IPS DF 6.9 (cell line): ENCODE measurements around the gene FERMT3.
"Not testable (repeated sequence)": the region's sequence is repeated elsewhere in the genome, so short reads cannot be mapped to it uniquely, and the experiment has no call there.

ENCODE experiments used
- DNase-seq: peaks from one replicate; pipeline ENCODE4 v3.0.0-alpha.2; 2013; ENCODE audit warnings: low read depth, low spot score
- H3K27ac ChIP-seq: one replicate; pipeline ENCODE4 v1.5.1; 2013; ENCODE audit warnings: low read length, control low read depth
- H3K27me3 ChIP-seq: 2 replicates; pipeline ENCODE4 v1.6.1; 2013; ENCODE audit warnings: mild to moderate bottlenecking, low read length; ENCODE audit not compliant: control insufficient read depth, insufficient read depth
- H3K36me3 ChIP-seq: 2 replicates; pipeline ENCODE4 v1.6.1; 2013; ENCODE audit warnings: low read length; ENCODE audit not compliant: control insufficient read depth, insufficient read depth
- H3K4me1 ChIP-seq: 2 replicates; pipeline ENCODE4 v1.6.1; 2013; ENCODE audit warnings: low read length; ENCODE audit not compliant: control insufficient read depth, insufficient read depth
- H3K4me3 ChIP-seq: 2 replicates; pipeline ENCODE4 v1.5.1; 2013; ENCODE audit warnings: mild to moderate bottlenecking, low read length
- H3K9me3 ChIP-seq: 2 replicates; pipeline ENCODE4 v1.6.1; 2013; ENCODE audit warnings: low read length, inconsistent platforms; ENCODE audit not compliant: control insufficient read depth, insufficient read depth
- WGBS: extraction: QIAGEN DNeasy Blood & Tissue Kit; methylation state at CpG from one replicate; pipeline ENCODE4 v1.1.7; 2013; ENCODE audit warnings: mixed read lengths, missing lambda C conversion rate; ENCODE audit not compliant: insufficient read length, insufficient coverage; 5-methylcytosine and 5-hydroxymethylcytosine counted together

The FERMT3 gene

GRCh38 chr11:64244107-64244506, 37.6 kb downstream of the FERMT3 start:
- Histone ChIP-seq H3K4me3 (no peak overlapping the region), H3K27ac (no peak overlapping the region), H3K9me3 (no peaks in the 10 kb centered on the region), H3K4me1 (peaks cover 12% of the 10 kb centered on the region), H3K27me3 (no peaks in the 10 kb centered on the region), H3K36me3 (peaks cover 11% of the 10 kb centered on the region; the same call in 1 of the 2 replicates)
- DNase-seq, result no peak
- WGBS, result no CpG with 5 or more reads among the region's 5 CpGs

GRCh38 chr11:64244966-64245365, 38.4 kb downstream of the FERMT3 start:
- peak overlapping the region; percentile 87; the same call in 1 of the 2 replicates for H3K4me3 ChIP-seq
- H3K4me1 ChIP-seq, result peaks cover 18% of the 10 kb centered on the region
- no peak for DNase-seq
- H3K27ac ChIP-seq, result no peak overlapping the region
- no CpG with 5 or more reads among the region's 6 CpGs for WGBS
- H3K27me3 ChIP-seq, result no peaks in the 10 kb centered on the region
- no peaks in the 10 kb centered on the region for H3K9me3 ChIP-seq
- peaks cover 11% of the 10 kb centered on the region; the same call in 1 of the 2 replicates for H3K36me3 ChIP-seq

GRCh38 chr11:64245401-64245796, 38.9 kb downstream of the FERMT3 start:
- DNase-seq, result no peak
- H3K9me3 ChIP-seq, result no peaks in the 10 kb centered on the region
- no CpG with 5 or more reads among the region's 6 CpGs for WGBS
- H3K27ac ChIP-seq, result no peak overlapping the region
- no peaks in the 10 kb centered on the region for H3K27me3 ChIP-seq
- peaks cover 11% of the 10 kb centered on the region; the same call in 1 of the 2 replicates for H3K36me3 ChIP-seq
- peak overlapping the region; percentile 87 for H3K4me3 ChIP-seq
- peaks cover 18% of the 10 kb centered on the region for H3K4me1 ChIP-seq

GRCh38 chr11:64245797-64246620, 39.5 kb downstream of the FERMT3 start:
- no CpG with 5 or more reads among the region's 46 CpGs for WGBS
- peaks cover 11% of the 10 kb centered on the region; the same call in 1 of the 2 replicates for H3K36me3 ChIP-seq
- H3K4me1 ChIP-seq, result peaks cover 16% of the 10 kb centered on the region
- no peaks in the 10 kb centered on the region for H3K27me3 ChIP-seq
- H3K4me3 ChIP-seq, result peak overlapping the region; percentile 87
- DNase-seq, result no peak
- no peak overlapping the region for H3K27ac ChIP-seq
- H3K9me3 ChIP-seq, result no peaks in the 10 kb centered on the region

- Histone ChIP-seq H3K4me1 (peaks cover 16% of the 10 kb centered on the region), H3K36me3 (peaks cover 11% of the 10 kb centered on the region; the same call in 1 of the 2 replicates), H3K4me3 (peak overlapping the region; percentile 87; the same call in 1 of the 2 replicates)
- H3K27ac ChIP-seq, H3K27me3 ChIP-seq, DNase-seq, H3K9me3 ChIP-seq: not testable (repeated sequence)
- no CpG with 5 or more reads among the region's 43 CpGs for WGBS
Observed at GRCh38 chr11:64246621-64246870, 40.0 kb downstream of the FERMT3 start.

GRCh38 chr11:64246871-64247728, 40.6 kb downstream of the FERMT3 start, which contains the start of gene PPP1R14B:
TSS of gene PPP1R14B (minus strand) at chr11:64246943. CDS start at chr11:64246673, 270 bp downstream.
- peaks cover 11% of the 10 kb centered on the region; the same call in 1 of the 2 replicates for H3K36me3 ChIP-seq
- no CpG with 5 or more reads among the region's 74 CpGs for WGBS
- H3K4me3 ChIP-seq, result peak within 1 kb of the TSS; percentile 87
- DNase-seq, result no peak
- no peak within 1 kb of the TSS for H3K27ac ChIP-seq
- no peaks in the 10 kb centered on the region for H3K27me3 ChIP-seq
- peaks cover 16% of the 10 kb centered on the region for H3K4me1 ChIP-seq
- H3K9me3 ChIP-seq, result no peaks in the 10 kb centered on the region

- Histone ChIP-seq H3K27ac (no peak overlapping the region), H3K36me3 (peaks cover 11% of the 10 kb centered on the region; the same call in 1 of the 2 replicates), H3K9me3 (no peaks in the 10 kb centered on the region), H3K4me1 (peaks cover 20% of the 10 kb centered on the region), H3K4me3 (peak overlapping the region; percentile 87; the same call in 1 of the 2 replicates), H3K27me3 (no peaks in the 10 kb centered on the region)
- WGBS, result no CpG with 5 or more reads among the region's 31 CpGs
- no peak for DNase-seq
Observed at GRCh38 chr11:64247729-64248531, 41.4 kb downstream of the FERMT3 start.

GRCh38 chr11:64248578-64248977, 42.1 kb downstream of the FERMT3 start:
- no peak for DNase-seq
- H3K27me3 ChIP-seq, result no peaks in the 10 kb centered on the region
- H3K9me3 ChIP-seq, result no peaks in the 10 kb centered on the region
- WGBS, result no CpG with 5 or more reads among the region's 7 CpGs
- peaks cover 7% of the 10 kb centered on the region; the same call in 1 of the 2 replicates for H3K36me3 ChIP-seq
- no peak overlapping the region for H3K27ac ChIP-seq
- no peak overlapping the region for H3K4me3 ChIP-seq
- peaks cover 20% of the 10 kb centered on the region for H3K4me1 ChIP-seq

GRCh38 chr11:64249038-64249437, 42.5 kb downstream of the FERMT3 start:
- H3K27ac ChIP-seq, result peak overlapping the region; percentile 36
- H3K9me3 ChIP-seq, result no peaks in the 10 kb centered on the region
- peaks cover 4% of the 10 kb centered on the region; the same call in 1 of the 2 replicates for H3K36me3 ChIP-seq
- no peak for DNase-seq
- H3K27me3 ChIP-seq, result no peaks in the 10 kb centered on the region
- H3K4me3 ChIP-seq, result no peak overlapping the region
- no CpG with 5 or more reads among the region's 4 CpGs for WGBS
- H3K4me1 ChIP-seq, result peaks cover 20% of the 10 kb centered on the region
